ENCODE measurements around the gene EFCAB14. TPM values are rescaled to one million over a fixed set of nuclear protein-coding genes. Genes with fewer than 3 reads are reported as not detected.

Gene EFCAB14
- polyA plus RNA-seq, 1 donor from 2014 or later = 7.6 TPM

- no peak overlapping the region for H3K27ac ChIP-seq (ENCODE audit: low read length)
- H3K9me2 ChIP-seq (ENCODE audit: insufficient read depth, low read length) = no peaks in the 10 kb centered on the region
- H4K20me1 ChIP-seq (ENCODE audit: insufficient read depth) = no peaks in the 10 kb centered on the region
- H3K9me3 ChIP-seq (ENCODE audit: low read length) = no peaks in the 10 kb centered on the region
- no peak overlapping the region for H3K4me3 ChIP-seq (ENCODE audit: low read length)
- no peak overlapping the region for H3K4me2 ChIP-seq (ENCODE audit: low read length)
- H3K27me3 ChIP-seq (ENCODE audit: insufficient read depth, low read depth, low read length) = no peaks in the 10 kb centered on the region
- H3K79me2 ChIP-seq (replicated peaks; ENCODE audit: insufficient read depth, low read length) = no peaks in the 10 kb centered on the region
- no peak overlapping the region for H3K9ac ChIP-seq (ENCODE audit: low read length)
- peaks cover 9% of the 10 kb centered on the region for H3K36me3 ChIP-seq (ENCODE audit: insufficient read depth, low read length)
- no peaks in the 10 kb centered on the region for H3F3A ChIP-seq (ENCODE audit: insufficient read depth, low read length, poor library complexity, severe bottlenecking)
- no peak for TF ChIP-seq RAD21 (conservative IDR thresholded peaks at IDR 0.05)
- no peak for TF ChIP-seq CTCF (IDR thresholded peaks at IDR 0.05; ENCODE audit: poor library complexity, severe bottlenecking)
- no peak for TF ChIP-seq POLR2AphosphoS5 (IDR thresholded peaks at IDR 0.05)
- no peak for TF ChIP-seq EZH2 (IDR thresholded peaks at IDR 0.05; ENCODE audit: borderline replicate concordance, insufficient read depth, low read length, poor library complexity, severe bottlenecking)
- TF ChIP-seq MXI1 (conservative IDR thresholded peaks at IDR 0.05; ENCODE audit: poor library complexity, severe bottlenecking) = no peak
- TF ChIP-seq EP300 (conservative IDR thresholded peaks at IDR 0.05; ENCODE audit: poor library complexity, severe bottlenecking) = no peak
- no peak for TF ChIP-seq REST (IDR thresholded peaks at IDR 0.05; ENCODE audit: borderline replicate concordance)
- TF ChIP-seq SMC3 (conservative IDR thresholded peaks at IDR 0.05; ENCODE audit: poor library complexity) = no peak
- TF ChIP-seq TAF1 (IDR thresholded peaks at IDR 0.05; ENCODE audit: low read depth) = no peak
- H2AFZ ChIP-seq (ENCODE audit: low read depth, low read length) = no peak overlapping the region
Measured at GRCh38 chr1:46703927-46704641, 14.8 kb downstream of the EFCAB14 start.

DNA sequence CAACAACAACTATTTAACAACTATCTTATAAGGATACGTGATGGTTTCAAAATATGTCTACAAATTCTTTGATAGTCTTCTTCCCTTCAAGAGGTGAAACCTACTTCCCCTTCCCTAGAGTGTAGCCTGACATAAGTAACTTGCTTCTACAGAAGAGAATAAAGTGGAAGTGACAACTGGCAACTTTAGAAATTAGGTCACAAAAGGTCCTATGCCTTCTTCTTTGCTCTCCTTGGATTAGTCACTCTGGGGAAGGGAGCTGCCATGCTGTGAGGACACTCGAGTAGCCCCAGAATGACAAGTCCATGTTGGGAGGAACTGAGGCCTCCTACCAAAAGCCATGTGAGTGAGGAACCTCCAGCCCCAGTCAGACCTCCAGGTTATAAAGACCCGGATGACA, 19.2 kb downstream of the EFCAB14 start:
- no peaks in the 10 kb centered on the region for H3K27me3 ChIP-seq (ENCODE audit: insufficient read depth, low read depth, low read length)
- no peak overlapping the region for H3K4me3 ChIP-seq (ENCODE audit: low read length)
- H4K20me1 ChIP-seq (ENCODE audit: insufficient read depth) = no peaks in the 10 kb centered on the region
- H3K36me3 ChIP-seq (ENCODE audit: insufficient read depth, low read length) = peaks cover 5% of the 10 kb centered on the region
- H3K9me3 ChIP-seq (ENCODE audit: low read length) = no peaks in the 10 kb centered on the region
- H3K27ac ChIP-seq (ENCODE audit: low read length) = no peak overlapping the region
- H3K9ac ChIP-seq (ENCODE audit: low read length) = no peak overlapping the region
- TF ChIP-seq EZH2 (IDR thresholded peaks at IDR 0.05; ENCODE audit: borderline replicate concordance, insufficient read depth, low read length, poor library complexity, severe bottlenecking) (no peak), POLR2AphosphoS5 (IDR thresholded peaks at IDR 0.05) (no peak)
- H3F3A ChIP-seq (ENCODE audit: insufficient read depth, low read length, poor library complexity, severe bottlenecking) = no peaks in the 10 kb centered on the region
- no peaks in the 10 kb centered on the region for H3K9me2 ChIP-seq (ENCODE audit: insufficient read depth, low read length)
- no peak overlapping the region for H2AFZ ChIP-seq (ENCODE audit: low read depth, low read length)
- H3K79me2 ChIP-seq (replicated peaks; ENCODE audit: insufficient read depth, low read length) = no peaks in the 10 kb centered on the region
- H3K4me2 ChIP-seq (ENCODE audit: low read length) = no peak overlapping the region

Measured in neural cell (in vitro differentiated cells).